Neural crest cell (in vitro differentiated cells): ENCODE measurements around the gene LACTBL1. TPM values are rescaled to one million over a fixed set of nuclear protein-coding genes. Genes with fewer than 3 reads are reported as not detected.
A peak's percentile ranks its signal among the peaks of the same experiment; 100 is the strongest.

ENCODE experiments used
- DNase-seq: peaks from one replicate; pipeline ENCODE4 v3.0.0; 2021; ENCODE audit warnings: low read depth, mixed read lengths, low spot score
- H3K27ac Mint-ChIP-seq: one replicate; pipeline ENCODE4 v1.8.0; 2021; ENCODE audit warnings: mild to moderate bottlenecking, mixed read lengths; ENCODE audit not compliant: unreplicated experiment
- H3K27me3 Mint-ChIP-seq: 2 replicates; pipeline ENCODE4 v1.8.0; 2021; ENCODE audit warnings: low read depth, mild to moderate bottlenecking, mixed read lengths
- H3K36me3 Mint-ChIP-seq: 2 replicates; pipeline ENCODE4 v1.8.0; 2021; ENCODE audit warnings: low read depth, mild to moderate bottlenecking, mixed read lengths
- H3K4me1 Mint-ChIP-seq: 2 replicates; pipeline ENCODE4 v1.8.0; 2021; ENCODE audit warnings: mixed read lengths
- H3K4me3 Mint-ChIP-seq: one replicate; pipeline ENCODE4 v1.8.0; 2021; ENCODE audit warnings: mild to moderate bottlenecking, mixed read lengths
- H3K9me3 Mint-ChIP-seq: 2 replicates; pipeline ENCODE4 v1.8.0; 2021; ENCODE audit warnings: mixed read lengths
- long read RNA-seq: library from polyadenylated mRNA; unstranded; transcript quantifications from one replicate; pipeline ENCODE4 v2.0.0, GENCODE V29; 2020
- total RNA-seq: library from RNA; stranded (reverse); gene quantifications from 2 replicates; pipeline ENCODE4 v1.2.1, GENCODE V29; 2021
- TF ChIP-seq, protein P1 (sequence below): fragments of 200-600 bp; sonication (generic); conservative IDR thresholded peaks from 2 replicates; pipeline ENCODE4 v1.5.0; 2021; ENCODE audit warnings: antibody characterized with exemption, mild to moderate bottlenecking

The LACTBL1 gene
- total RNA-seq = not detected in 2 replicates
- long read RNA-seq = 0 reads

DNA sequence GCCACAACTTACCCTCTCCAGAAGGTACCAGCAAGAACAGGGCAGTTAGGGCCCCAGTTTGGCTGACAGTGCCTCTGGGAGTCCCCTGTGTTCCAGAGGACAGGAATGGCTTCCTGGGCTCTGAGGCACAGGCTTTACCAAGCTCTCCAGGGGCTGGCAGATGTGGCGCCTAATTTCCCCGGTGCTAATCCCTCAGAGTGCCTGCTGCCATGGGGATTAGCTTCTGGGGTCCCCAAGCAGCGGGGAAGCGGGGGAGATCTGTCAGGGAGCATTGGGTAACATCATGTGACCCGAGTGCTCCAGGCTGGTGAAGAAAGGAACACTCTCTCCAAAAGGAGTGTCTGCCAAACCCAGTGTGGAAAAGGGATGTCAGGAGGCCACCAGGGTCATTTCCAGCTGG, at the start of gene LACTBL1:
Gene LACTBL1 (minus strand): TSS at position 107 of the 400 bp plus-strand sequence. CDS start 550 bp downstream, outside the sequence.
- Mint-ChIP-seq H3K4me3 (no peak within 1 kb of the TSS), H3K27ac (no peak within 1 kb of the TSS)

DNA sequence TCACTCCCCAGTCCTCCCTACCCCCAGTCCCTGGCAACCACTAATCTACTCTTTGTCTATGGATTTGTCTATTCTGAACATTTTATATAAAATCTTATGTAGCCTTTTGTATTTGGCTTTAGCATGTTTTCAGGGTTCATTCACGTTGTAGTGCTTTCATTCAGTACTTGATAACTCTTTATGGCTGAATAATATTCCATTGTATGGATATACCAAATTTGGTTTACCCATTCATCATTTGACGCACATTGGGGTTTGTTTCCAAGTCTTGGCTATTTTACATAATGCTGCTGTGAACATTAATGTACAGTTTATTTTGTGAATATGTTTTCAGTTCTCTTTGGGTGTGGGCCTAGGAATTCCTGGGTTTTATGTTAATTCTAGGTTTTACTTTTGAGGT, 49.2 kb upstream of the LACTBL1 start:
- Mint-ChIP-seq H3K9me3 (peaks cover 6% of the 10 kb centered on the region), H3K27ac (no peak overlapping the region), H3K27me3 (no peaks in the 10 kb centered on the region), H3K4me1 (peaks cover 45% of the 10 kb centered on the region), H3K36me3 (peaks cover 29% of the 10 kb centered on the region), H3K4me3 (peak overlapping the region; percentile 96)
- DNase-seq = no peak
- TF ChIP-seq, protein P1, sequence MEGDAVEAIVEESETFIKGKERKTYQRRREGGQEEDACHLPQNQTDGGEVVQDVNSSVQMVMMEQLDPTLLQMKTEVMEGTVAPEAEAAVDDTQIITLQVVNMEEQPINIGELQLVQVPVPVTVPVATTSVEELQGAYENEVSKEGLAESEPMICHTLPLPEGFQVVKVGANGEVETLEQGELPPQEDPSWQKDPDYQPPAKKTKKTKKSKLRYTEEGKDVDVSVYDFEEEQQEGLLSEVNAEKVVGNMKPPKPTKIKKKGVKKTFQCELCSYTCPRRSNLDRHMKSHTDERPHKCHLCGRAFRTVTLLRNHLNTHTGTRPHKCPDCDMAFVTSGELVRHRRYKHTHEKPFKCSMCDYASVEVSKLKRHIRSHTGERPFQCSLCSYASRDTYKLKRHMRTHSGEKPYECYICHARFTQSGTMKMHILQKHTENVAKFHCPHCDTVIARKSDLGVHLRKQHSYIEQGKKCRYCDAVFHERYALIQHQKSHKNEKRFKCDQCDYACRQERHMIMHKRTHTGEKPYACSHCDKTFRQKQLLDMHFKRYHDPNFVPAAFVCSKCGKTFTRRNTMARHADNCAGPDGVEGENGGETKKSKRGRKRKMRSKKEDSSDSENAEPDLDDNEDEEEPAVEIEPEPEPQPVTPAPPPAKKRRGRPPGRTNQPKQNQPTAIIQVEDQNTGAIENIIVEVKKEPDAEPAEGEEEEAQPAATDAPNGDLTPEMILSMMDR = no peak

More for the DNA sequence above, at the start of gene LACTBL1:
- Mint-ChIP-seq H3K9me3 (no peaks in the 10 kb centered on the region), H3K36me3 (no peaks in the 10 kb centered on the region), H3K27me3 (peaks cover 32% of the 10 kb centered on the region), H3K4me1 (peaks cover 15% of the 10 kb centered on the region)
- TF ChIP-seq, protein P1 = no peak
- DNase-seq = no peak

DNA sequence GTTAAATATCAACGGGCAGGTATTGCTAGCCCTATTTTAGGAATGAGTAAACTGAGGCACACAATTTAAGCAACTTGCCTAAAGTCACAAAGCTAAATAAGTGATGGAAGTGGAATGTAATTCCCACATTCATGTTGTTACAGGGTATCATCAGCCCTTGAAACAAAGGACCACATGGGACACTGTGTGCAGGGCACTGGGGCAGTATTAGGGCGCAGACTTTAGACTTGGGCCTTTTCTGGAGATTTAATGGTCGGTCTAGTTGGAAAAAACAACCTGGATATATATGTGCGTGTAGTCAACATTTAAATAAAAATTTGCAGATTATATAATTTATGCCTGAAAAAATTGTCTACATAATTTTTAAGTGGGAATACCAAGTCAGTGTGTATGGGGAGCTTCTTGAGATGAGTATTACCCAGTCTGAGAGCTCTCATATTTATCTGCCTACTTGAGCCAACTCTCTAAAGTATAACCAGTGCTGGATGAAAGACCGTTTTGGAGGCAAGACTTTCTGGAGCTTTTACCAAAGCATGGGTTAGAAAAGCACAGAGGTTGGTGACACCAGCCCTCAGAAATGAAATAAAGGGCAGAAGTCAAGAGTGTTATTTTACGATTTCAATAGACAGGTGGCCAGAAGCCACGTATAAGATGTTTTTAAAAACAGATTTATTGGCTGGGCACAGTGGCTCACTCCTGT, 48.2 kb upstream of the LACTBL1 start:
- Mint-ChIP-seq H3K4me3 (peak overlapping the region; percentile 96), H3K4me1 (peaks cover 36% of the 10 kb centered on the region), H3K27me3 (no peaks in the 10 kb centered on the region), H3K27ac (peak overlapping the region; percentile 98), H3K36me3 (peaks cover 29% of the 10 kb centered on the region), H3K9me3 (peaks cover 6% of the 10 kb centered on the region)
- TF ChIP-seq, protein P1 = no peak
- no peak for DNase-seq

DNA sequence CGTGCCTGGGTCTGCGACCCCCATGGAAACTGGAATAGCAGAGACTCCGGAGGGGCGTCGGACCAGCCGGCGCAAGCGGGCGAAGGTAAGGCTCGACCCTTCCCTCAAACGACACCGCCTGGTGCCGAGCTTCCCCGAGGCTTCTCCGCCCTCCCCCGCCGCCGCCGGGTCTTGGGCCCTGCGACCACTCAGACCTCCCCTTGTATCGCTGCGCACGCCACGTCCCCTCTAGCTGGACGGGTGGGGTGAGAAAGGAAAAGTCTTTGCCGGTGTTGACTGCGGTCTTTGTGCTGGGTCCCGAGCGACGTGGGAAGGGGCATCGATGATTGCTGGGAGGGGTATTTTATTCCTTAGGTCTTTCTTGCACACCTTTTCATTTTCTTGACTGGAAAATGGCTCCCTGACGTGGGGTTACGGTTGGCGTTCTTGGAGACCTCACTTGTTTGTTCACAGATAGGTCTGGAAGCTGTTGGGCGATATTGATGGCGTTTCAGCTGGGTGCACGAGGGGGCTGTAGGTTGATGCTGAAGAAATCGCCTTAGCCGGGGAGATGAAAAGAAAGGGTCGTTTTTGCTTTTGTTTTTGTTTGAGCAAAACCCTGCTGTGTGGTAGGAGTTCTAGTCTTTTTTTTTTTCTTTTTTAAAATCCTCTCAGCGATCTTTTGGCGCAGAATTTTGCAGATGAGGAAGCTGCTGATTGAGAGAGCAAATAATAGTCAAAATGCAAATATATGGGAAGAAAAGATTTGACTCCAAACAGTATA, 47.4 kb upstream of the LACTBL1 start:
- TF ChIP-seq, protein P1 = no peak
- Mint-ChIP-seq H3K9me3 (peaks cover 6% of the 10 kb centered on the region), H3K27me3 (no peaks in the 10 kb centered on the region), H3K4me1 (peaks cover 32% of the 10 kb centered on the region), H3K27ac (peak overlapping the region; percentile 98), H3K4me3 (peak overlapping the region; percentile 96), H3K36me3 (peaks cover 29% of the 10 kb centered on the region)
- peak; percentile 44 for DNase-seq

GRCh38 chr1:23019094-23019862, 46.6 kb upstream of the LACTBL1 start, which contains the start of gene KDM1A:
Gene KDM1A, plus strand, starts transcription at chr1:23019468. Its CDS starts 129 bp downstream, at chr1:23019597.
- H3K36me3 Mint-ChIP-seq = peaks cover 29% of the 10 kb centered on the region

More at GRCh38 chr1:23019094-23019862, 46.6 kb upstream of the LACTBL1 start, which contains the start of gene KDM1A:
- Mint-ChIP-seq H3K9me3 (peaks cover 6% of the 10 kb centered on the region), H3K4me1 (peaks cover 27% of the 10 kb centered on the region), H3K27ac (peak within 1 kb of the TSS; percentile 98), H3K27me3 (no peaks in the 10 kb centered on the region), H3K4me3 (peak within 1 kb of the TSS; percentile 96)
- peak; percentile 95 for DNase-seq
- TF ChIP-seq, protein P1 = no peak
